ES-I3 (cell line): Measurements from ENCODE around the gene COL4A5.
A peak's percentile ranks its signal among the peaks of the same experiment; 100 is the strongest.
"Not testable (repeated sequence)": the region's sequence is repeated elsewhere in the genome, so short reads cannot be mapped to it uniquely, and the experiment has no call there.

Source experiments
- H3K36me3 ChIP-seq: 2 replicates; pipeline ENCODE4 v1.6.1; 2013; ENCODE audit warnings: mild to moderate bottlenecking, low read length, control low read depth, moderate library complexity; ENCODE audit not compliant: insufficient read depth
- H3K4me1 ChIP-seq: 2 replicates; pipeline ENCODE4 v1.6.1; 2013; ENCODE audit warnings: mild to moderate bottlenecking, control low read depth, low read length; ENCODE audit not compliant: insufficient read depth
- H3K9ac ChIP-seq: 2 replicates; pipeline ENCODE4 v1.6.1; 2013; ENCODE audit warnings: low read depth, mild to moderate bottlenecking, low read length, moderate library complexity
- H3K9me3 ChIP-seq: 2 replicates; pipeline ENCODE4 v1.6.1; 2013; ENCODE audit warnings: mild to moderate bottlenecking, low read length, moderate library complexity; ENCODE audit not compliant: control insufficient read depth, insufficient read depth

The COL4A5 gene

DNA sequence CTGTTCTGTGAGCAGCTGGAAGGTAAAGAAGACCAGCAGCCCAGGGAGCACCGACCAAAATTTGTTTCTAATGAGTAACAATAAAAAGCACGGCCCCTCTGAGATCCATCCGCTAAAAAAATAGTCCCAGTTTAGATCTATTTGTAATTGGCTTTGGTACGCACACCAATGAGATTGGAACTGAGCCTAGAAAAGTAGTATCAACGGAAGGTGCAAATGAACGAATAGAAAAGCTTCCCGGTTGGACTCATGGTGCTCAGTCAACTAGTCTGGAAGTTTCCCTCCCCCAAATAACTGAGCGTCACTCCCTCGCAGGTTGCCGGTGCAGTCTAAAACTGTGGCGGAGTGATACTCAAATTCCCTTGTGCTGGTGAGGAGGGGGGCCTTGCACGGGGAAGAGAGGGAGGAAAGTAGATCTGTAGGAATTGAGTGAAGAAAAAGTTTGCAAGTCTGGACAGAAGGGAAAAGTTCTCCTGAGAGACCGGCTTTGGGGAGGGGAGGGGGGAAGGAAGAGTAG is at the start of gene COL4A5:
TSS of gene COL4A5 (plus strand) at position 413 of the 517 bp plus-strand sequence. CDS start 288 bp downstream, outside the sequence.
- no peaks in the 10 kb centered on the region for H3K9me3 ChIP-seq
- no peaks in the 10 kb centered on the region for H3K36me3 ChIP-seq
- H3K9ac ChIP-seq = peak within 1 kb of the TSS; percentile 91
- peaks cover 5% of the 10 kb centered on the region for H3K4me1 ChIP-seq

DNA sequence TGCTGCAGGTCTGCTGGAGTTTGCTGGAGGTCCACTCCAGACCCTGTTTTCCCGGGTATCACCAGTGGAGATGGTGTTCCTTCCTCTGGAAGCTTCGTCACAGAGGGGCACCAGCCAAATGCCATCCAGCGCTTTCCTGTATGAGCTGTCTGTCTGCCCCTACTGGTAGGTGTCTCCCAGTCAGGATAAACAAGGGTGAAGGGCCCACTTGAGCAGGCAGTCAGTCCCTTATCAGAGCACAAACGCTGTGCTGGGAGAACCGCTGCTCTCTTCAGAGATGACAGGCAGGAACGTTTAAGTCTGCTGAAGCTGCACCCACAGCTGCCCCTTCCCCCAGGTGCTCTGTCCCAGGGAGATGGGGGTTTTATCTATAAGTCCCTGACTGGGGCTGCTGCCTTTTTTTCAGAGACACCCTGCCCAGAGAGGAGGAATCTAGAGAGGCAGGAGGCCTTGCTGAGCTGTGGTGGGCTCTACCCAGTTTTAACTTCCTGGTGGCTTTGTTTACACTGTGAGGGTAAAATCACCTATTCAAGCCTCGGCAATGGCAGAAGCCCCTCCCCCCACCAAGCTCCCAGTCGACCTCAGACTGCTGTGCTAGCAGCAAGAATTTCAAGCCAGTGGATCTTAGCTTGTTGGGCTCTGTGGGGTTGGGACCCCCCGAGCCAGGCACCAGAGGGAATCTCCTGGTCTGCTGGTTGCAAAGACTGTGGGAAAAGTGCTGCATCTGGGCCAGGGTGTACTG is 48.5 kb upstream of the COL4A5 start:
- H3K9me3 ChIP-seq, H3K36me3 ChIP-seq, H3K9ac ChIP-seq: not testable (repeated sequence)
- H3K4me1 ChIP-seq = peaks cover 12% of the 10 kb centered on the region

DNA sequence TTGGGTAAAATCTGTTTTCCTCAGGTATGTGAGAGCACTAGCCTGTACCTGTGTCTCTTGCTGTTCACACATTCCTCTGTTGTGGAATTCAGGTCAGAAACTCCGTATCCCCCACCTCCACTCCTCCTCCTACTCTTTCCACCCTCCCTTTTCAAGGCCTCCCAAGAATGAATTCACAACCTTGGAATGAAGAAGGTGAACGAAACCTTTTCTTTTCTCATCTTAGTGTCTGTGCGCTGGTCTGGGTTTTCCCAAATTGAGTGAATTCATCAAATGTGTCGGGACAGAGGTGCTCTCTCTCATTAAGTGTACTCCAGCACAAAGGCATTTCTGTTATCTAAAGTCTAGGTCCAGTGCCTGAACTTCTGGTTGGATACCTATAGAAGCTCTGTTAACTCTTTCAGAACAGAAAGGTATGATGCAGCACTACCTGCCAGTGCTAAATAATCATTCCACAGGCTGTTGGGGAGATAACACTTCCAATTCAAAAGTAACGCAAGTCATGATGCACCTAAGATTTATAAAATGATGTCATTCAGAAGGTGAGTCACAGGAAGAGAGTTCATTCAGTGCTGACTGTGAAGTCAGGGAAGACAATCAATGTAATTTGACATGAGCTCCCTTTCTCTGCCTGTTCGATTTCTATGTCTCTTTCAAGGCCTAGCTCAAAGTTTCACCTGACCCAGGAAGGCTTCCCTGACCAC is 43.3 kb upstream of the COL4A5 start:
- H3K9me3 ChIP-seq = no peaks in the 10 kb centered on the region
- no peaks in the 10 kb centered on the region for H3K36me3 ChIP-seq
- H3K9ac ChIP-seq = peak overlapping the region; percentile 16; the same call in 1 of the 2 replicates
- peaks cover 37% of the 10 kb centered on the region for H3K4me1 ChIP-seq

DNA sequence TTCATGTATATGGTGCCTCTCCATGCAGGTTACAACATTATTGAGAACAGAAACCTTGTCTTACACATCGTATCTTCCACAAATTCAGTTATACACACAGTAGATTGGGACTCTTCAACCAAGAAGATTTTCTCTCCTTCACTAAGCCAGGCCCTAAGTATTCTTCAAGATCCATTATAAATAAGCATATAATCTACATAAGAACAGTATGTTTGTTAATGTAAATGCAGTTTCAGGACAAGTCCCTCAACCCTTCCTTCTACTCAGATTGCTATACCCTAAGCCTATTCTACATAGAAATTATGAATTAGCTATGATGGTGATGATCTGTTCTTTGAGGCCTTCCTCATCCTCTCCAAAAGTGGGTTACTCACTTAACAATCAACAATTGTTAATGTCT is 42.7 kb upstream of the COL4A5 start:
- Histone ChIP-seq H3K9ac (no peak overlapping the region), H3K36me3 (no peaks in the 10 kb centered on the region), H3K9me3 (no peaks in the 10 kb centered on the region), H3K4me1 (peaks cover 37% of the 10 kb centered on the region)

DNA sequence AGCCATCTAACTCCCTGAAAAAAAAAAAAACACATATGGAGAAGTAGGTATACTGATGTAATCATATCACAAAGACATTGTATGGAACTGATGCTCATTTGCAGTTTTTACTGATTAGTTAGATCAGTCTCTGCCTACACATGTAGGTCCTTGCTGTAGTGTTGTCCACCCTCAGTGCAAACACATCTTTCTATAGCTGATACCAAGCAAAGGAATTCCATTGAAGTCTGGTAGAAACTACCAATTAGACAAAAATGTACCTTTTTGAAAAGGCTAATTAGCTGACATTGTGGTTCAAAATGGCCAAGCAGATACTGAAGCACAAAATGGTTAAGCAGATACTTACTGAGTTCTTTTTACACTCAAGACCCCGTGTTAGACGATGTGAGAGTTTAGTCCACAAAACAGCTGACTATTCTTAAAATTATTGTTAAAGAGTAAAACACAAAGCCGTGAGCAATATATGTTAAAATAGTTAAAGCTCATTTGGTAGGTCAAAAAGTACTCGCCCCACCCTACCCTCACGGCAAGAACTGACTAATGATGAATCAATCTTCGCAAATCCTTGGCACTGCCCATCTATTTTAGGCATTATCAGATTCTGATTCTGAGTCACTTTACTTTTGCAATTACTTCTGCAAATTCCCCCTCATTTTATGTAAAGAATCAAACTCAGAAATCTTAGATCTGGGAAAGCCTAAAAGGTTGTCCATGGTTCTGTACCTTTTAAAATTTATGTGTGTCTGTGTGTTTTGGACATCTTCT is 41.8 kb upstream of the COL4A5 start:
- Histone ChIP-seq H3K36me3 (no peaks in the 10 kb centered on the region), H3K9me3 (no peaks in the 10 kb centered on the region), H3K4me1 (peaks cover 37% of the 10 kb centered on the region), H3K9ac (no peak overlapping the region)

DNA sequence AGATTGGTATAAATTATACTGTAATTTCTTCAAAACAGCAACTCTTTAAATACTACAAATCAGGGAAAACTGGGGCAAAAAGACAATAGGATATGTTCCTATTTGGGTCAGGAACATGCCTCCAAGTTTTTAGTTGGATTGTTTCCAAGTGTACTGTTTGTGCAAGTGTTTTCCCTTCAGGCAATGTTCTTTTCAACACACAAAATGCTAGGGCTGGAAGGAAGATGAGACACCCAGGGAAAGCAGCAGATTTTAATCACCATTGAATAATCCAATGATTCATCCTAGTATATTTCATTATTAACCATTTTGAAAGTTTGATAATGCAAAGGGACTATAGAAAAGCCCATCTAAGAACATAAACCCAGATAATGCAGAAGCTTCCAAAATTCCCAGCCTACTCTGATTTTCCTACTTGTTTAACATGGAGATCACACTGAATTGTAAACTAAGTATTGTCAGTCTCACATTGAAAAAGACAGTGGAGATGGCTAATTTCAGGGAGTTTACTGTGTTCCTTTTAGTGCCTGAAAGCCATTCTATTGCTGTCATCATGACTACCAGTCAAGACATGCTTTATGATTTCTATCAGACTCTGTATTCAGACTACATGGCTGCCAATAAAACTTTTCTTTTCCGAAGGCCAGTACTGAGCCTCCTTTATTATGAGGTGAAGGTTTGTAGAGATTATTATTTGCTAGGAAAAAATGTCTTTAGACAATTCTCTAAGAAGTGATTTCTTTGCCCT is 40.0 kb upstream of the COL4A5 start:
- H3K4me1 ChIP-seq = peaks cover 37% of the 10 kb centered on the region
- H3K9me3 ChIP-seq = no peaks in the 10 kb centered on the region
- no peak overlapping the region for H3K9ac ChIP-seq
- no peaks in the 10 kb centered on the region for H3K36me3 ChIP-seq

DNA sequence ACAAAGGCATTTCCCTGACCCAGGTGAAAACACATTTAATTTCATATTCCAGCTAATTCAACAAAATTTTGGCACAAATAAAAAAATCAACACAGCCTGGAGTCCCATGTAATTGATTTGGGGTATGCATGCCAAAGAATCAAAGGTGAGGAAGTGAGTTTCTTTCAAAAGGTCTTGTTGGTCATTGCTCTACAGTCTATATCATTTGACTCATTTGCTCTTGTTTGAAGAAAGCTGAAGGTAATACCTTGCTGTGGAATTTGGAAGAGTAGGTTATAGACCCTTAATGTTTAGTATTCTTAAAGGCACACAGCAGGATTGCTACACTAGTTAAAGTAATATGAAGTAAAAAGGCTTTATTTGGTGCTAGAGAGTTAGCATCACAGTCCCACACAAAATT is 26.9 kb upstream of the COL4A5 start:
- no peak overlapping the region for H3K9ac ChIP-seq
- no peaks in the 10 kb centered on the region for H3K36me3 ChIP-seq
- no peaks in the 10 kb centered on the region for H3K9me3 ChIP-seq
- H3K4me1 ChIP-seq = peaks cover 20% of the 10 kb centered on the region; the same call in 1 of the 2 replicates

DNA sequence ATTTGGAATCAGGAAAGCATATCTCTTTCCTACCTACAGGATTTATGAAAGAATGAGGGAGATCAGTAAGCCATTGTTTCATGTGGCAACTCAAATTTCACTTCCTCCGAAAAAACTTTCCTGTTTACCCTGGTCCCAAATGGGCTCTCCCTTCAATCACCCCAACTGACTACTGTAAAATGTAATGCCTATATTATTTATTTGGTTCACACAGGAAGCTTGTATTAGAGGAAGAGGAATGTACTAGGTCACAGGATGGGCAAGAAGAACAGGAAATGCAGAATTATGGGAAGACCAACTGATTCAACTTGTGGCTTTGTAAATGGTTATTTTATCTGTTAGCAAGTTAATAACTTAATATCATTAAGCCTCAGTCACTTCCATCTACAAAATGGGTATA is 24.5 kb upstream of the COL4A5 start:
- peaks cover 39% of the 10 kb centered on the region; the same call in 1 of the 2 replicates for H3K4me1 ChIP-seq
- H3K9me3 ChIP-seq = no peaks in the 10 kb centered on the region
- H3K36me3 ChIP-seq = no peaks in the 10 kb centered on the region
- no peak overlapping the region for H3K9ac ChIP-seq

DNA sequence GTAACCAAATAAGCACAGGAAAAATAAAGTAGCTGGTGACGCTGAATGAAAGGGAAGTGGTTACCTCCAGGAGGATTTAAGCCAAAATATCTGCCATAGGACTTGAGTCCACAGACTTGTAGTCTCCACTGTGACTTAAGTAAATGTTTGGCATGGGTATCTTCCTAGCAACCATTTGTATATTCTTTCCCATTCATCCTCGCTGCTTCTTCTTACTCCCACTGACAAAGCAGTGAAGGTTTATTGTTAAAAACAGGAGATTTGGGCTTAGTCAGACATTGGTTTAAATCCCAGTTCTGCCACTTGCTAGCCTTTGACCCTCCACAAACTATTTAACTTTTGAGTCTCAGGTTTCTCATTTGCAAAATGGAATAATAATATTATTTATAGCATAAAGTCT is 23.7 kb upstream of the COL4A5 start:
- H3K9me3 ChIP-seq = no peaks in the 10 kb centered on the region
- peaks cover 42% of the 10 kb centered on the region; the same call in 1 of the 2 replicates for H3K4me1 ChIP-seq
- H3K36me3 ChIP-seq = no peaks in the 10 kb centered on the region
- H3K9ac ChIP-seq = no peak overlapping the region

DNA sequence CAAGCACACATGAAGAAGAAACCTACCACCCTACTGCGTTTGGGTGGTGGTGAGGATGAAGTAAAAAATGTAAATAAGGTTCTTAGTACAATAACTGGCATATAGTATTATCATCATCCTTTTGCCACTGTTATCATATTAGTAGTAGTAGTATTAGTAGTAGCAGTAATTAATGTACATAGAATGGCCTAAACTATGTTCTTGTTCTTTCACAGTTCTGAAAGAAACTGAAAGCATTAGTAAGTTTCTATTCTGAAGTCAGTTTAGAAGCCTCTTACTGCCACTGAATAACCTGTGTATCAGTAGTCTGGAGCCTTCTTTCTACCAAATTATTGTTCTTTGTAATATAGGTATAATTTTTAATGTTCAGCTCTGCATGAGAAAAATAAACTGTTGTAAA is 22.4 kb upstream of the COL4A5 start:
- no peaks in the 10 kb centered on the region for H3K9me3 ChIP-seq
- H3K4me1 ChIP-seq = peaks cover 30% of the 10 kb centered on the region; the same call in 1 of the 2 replicates
- no peak overlapping the region for H3K9ac ChIP-seq
- H3K36me3 ChIP-seq = no peaks in the 10 kb centered on the region

DNA sequence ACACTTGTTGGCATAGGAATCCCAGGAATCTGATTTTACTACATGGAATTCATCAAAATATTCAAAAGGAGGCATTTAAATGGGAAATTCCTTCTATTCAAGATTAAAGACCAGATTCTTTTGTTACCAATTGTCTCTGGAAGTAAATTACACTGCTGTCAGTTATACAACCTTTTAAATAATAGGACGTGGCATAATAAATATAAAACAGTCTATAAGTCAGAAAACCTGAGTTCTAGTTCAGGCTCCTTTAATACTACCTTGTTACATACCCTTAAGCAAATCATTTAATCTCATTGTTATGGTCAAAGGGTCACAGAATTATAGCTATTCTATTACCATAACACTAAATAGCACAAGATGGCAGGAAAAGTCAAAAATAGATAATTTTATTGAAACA is 20.2 kb upstream of the COL4A5 start:
- no peaks in the 10 kb centered on the region for H3K9me3 ChIP-seq
- H3K4me1 ChIP-seq = peaks cover 24% of the 10 kb centered on the region; the same call in 1 of the 2 replicates
- H3K9ac ChIP-seq = no peak overlapping the region
- H3K36me3 ChIP-seq = no peaks in the 10 kb centered on the region

DNA sequence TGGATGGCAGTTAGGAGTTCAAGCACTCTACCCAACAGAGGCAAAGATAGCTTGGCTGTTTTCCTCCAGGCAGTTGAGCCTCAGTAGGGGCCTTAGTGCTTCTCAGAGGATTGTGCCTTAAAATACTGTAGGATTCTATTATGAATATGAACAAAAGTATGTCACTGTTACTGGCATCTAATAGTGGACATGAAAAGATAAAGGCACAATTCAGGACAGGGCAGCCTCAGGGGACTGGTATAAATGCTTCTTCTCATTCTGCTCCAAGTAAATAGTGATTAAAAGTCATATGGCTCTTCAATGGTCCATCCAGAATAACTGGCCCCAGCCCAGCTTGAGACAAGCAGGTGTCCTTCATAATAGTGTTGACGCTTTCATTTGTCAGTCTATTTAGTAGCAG is 19.2 kb upstream of the COL4A5 start:
- Histone ChIP-seq H3K36me3 (no peaks in the 10 kb centered on the region), H3K4me1 (peaks cover 24% of the 10 kb centered on the region; the same call in 1 of the 2 replicates), H3K9ac (no peak overlapping the region), H3K9me3 (no peaks in the 10 kb centered on the region)

DNA sequence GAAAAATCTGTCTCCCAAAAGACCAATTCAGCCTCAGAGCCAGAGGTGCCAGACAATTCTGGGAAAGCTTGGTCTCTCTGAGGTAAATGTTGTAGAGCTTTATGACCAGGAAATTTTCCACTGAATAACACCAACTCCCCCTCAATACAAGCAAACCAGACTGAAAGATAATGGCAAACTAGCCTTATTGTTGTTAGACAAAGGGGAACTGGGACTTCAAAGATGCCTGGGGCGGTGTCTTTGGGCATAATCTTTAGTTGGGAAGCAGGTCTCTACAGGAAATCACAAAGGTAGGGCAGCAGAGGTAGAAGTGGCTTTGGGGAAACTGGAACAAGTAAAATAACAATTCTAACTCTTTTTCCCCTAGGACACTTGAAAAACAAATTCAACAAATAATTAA is 13.4 kb upstream of the COL4A5 start:
- Histone ChIP-seq H3K9me3 (no peaks in the 10 kb centered on the region), H3K9ac (no peak overlapping the region), H3K36me3 (no peaks in the 10 kb centered on the region), H3K4me1 (peaks cover 13% of the 10 kb centered on the region)

DNA sequence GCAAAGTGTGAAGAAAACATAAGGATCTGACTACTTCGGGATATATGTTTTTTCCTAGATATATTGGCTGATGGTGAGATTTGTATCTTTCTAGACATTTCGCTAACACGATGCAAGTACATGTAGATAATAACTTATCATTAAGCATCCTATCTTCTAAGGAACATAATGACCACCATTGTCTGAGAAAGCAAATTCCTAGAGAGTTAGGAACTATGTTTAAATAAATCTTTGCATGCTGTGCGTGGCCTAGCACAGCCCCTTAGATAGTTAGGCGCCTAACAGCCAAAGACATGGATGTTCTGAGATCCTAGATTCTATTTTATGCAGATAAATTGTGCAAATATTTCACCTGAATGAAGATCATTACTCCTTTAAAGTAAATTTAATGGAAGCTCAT is 4.4 kb upstream of the COL4A5 start:
- peaks cover 5% of the 10 kb centered on the region; the same call in 1 of the 2 replicates for H3K4me1 ChIP-seq
- H3K36me3 ChIP-seq = no peaks in the 10 kb centered on the region
- no peaks in the 10 kb centered on the region for H3K9me3 ChIP-seq

More for the DNA sequence above, 4.4 kb upstream of the COL4A5 start:
- H3K9ac ChIP-seq = no peak overlapping the region
